Prostate gland (tissue), 2 donors: Measurements from ENCODE around the gene NUTM2B.
"Not testable (repeated sequence)": the region's sequence is repeated elsewhere in the genome, so short reads cannot be mapped to it uniquely, and the experiment has no call there.

Source experiments
- CTCF ChIP-seq, 4 experiments: fragments of 200-600 bp in 2 of 4; fragments of 450-650 bp in 2 of 4; sonication (generic) in 2 of 4; IDR thresholded peaks; 1 replicate in 3 of 4; 2 replicates in 1 of 4; pipeline ENCODE4 v1.5.1; 2016 to 2019; ENCODE audit warnings: antibody characterized with exemption in 4 of 4, mild to moderate bottlenecking in 2 of 4, moderate library complexity in 2 of 4
- POLR2A ChIP-seq: fragments of 450-650 bp; IDR thresholded peaks from one replicate; pipeline ENCODE4 v1.6.1; 2016; ENCODE audit warnings: antibody characterized with exemption, mild to moderate bottlenecking
- POLR2AphosphoS5 ChIP-seq: sonication (generic); formaldehyde crosslinking; IDR thresholded peaks from one replicate; pipeline ENCODE4 v1.6.1; 2017; ENCODE audit warnings: antibody characterized with exemption

GRCh38 chr10:79687406-79688150 is 15.4 kb upstream of the NUTM2B start:
- not testable (repeated sequence) for TF ChIP-seq CTCF (IDR thresholded peaks at IDR 0.05); POLR2A; POLR2AphosphoS5
